ENCODE data around the gene NCDN. TPM values are rescaled to one million over a fixed set of nuclear protein-coding genes. Genes with fewer than 3 reads are reported as not detected.

The NCDN gene
- total and polyA plus RNA-seq, 7 experiments from 2014 or later = 17.1 to 38.6 (median 23.9) TPM

- no peak overlapping the region for H3K4me3 Mint-ChIP-seq
- no peak for ATAC-seq
- intact Hi-C loops (cut with micrococcal nuclease) = no loop called here
- ChIA-PET POLR2A (no interaction called here), CTCF (no interaction called here)
- H3K9me3 ChIP-seq (ENCODE audit: control insufficient read depth in 2 of 3, low read length in 3 of 3) = no peaks in the 10 kb centered on the region
- peaks cover 0 to 19% (median 0%) of the 10 kb centered on the region in 5 donors for H3K36me3 Mint-ChIP-seq
- H3K9me3 Mint-ChIP-seq = peaks cover 0 to 2% (median 0%) of the 10 kb centered on the region in 11 donors
- no peak overlapping the region for H3K4me3 ChIP-seq (ENCODE audit: low read length)
- H3K4me1 ChIP-seq (ENCODE audit: control insufficient read depth in 2 of 2, insufficient read depth in 2 of 2, low read length in 2 of 2) = peaks cover 0 to 2% of the 10 kb centered on the region in 2 donors
- H3K36me3 ChIP-seq (ENCODE audit: control insufficient read depth in 2 of 3, insufficient read depth in 3 of 3, low read length in 3 of 3) = no peaks in the 10 kb centered on the region
- no peak overlapping the region for H3K27ac ChIP-seq (ENCODE audit: low read depth, low read length)
- no peak for DNase-seq
- H3K27me3 ChIP-seq (ENCODE audit: control insufficient read depth in 2 of 2, insufficient read depth in 2 of 2, low read length in 2 of 2) = no peaks in the 10 kb centered on the region
- H3K27ac Mint-ChIP-seq = no peak overlapping the region
- H3K4me1 Mint-ChIP-seq = peaks cover 0 to 6% (median 2%) of the 10 kb centered on the region in 7 donors
- H3K27me3 Mint-ChIP-seq = no peaks in the 10 kb centered on the region
Measured at GRCh38 chr1:35587736-35588135, 30.1 kb downstream of the NCDN start.

GRCh38 chr1:35588197-35588910 lies 30.8 kb downstream of the NCDN start:
- DNase-seq (no peak), ATAC-seq (peak; percentile 18)
- Histone ChIP-seq H3K4me3 (ENCODE audit: low read length) (no peak overlapping the region), H3K27me3 (ENCODE audit: control insufficient read depth in 2 of 2, insufficient read depth in 2 of 2, low read length in 2 of 2) (no peaks in the 10 kb centered on the region), H3K36me3 (ENCODE audit: control insufficient read depth in 2 of 3, insufficient read depth in 3 of 3, low read length in 3 of 3) (no peaks in the 10 kb centered on the region), H3K27ac (ENCODE audit: low read depth, low read length) (no peak overlapping the region), H3K4me1 (ENCODE audit: control insufficient read depth in 2 of 2, insufficient read depth in 2 of 2, low read length in 2 of 2) (peaks cover 0 to 9% of the 10 kb centered on the region in 2 donors), H3K9me3 (ENCODE audit: control insufficient read depth in 2 of 3, low read length in 3 of 3) (no peaks in the 10 kb centered on the region)
- Mint-ChIP-seq H3K27ac (peak overlapping the region in 1 of 9 donors; percentile 9), H3K9me3 (peaks cover 0 to 2% (median 0%) of the 10 kb centered on the region in 11 donors), H3K36me3 (peaks cover 0 to 17% (median 0%) of the 10 kb centered on the region in 5 donors), H3K4me1 (peaks cover 0 to 11% (median 7%) of the 10 kb centered on the region in 7 donors), H3K27me3 (no peaks in the 10 kb centered on the region), H3K4me3 (no peak overlapping the region)
- intact Hi-C loops (cut with micrococcal nuclease) = no loop called here
- CTCF ChIA-PET = no interaction called here
- POLR2A ChIA-PET = no interaction called here

- Histone ChIP-seq H3K27ac (ENCODE audit: low read depth, low read length) (no peak overlapping the region), H3K27me3 (ENCODE audit: control insufficient read depth in 2 of 2, insufficient read depth in 2 of 2, low read length in 2 of 2) (no peaks in the 10 kb centered on the region), H3K9me3 (ENCODE audit: control insufficient read depth in 2 of 3, low read length in 3 of 3) (no peaks in the 10 kb centered on the region), H3K4me3 (ENCODE audit: low read length) (no peak overlapping the region), H3K4me1 (ENCODE audit: control insufficient read depth in 2 of 2, insufficient read depth in 2 of 2, low read length in 2 of 2) (peaks cover 0 to 11% of the 10 kb centered on the region in 2 donors), H3K36me3 (ENCODE audit: control insufficient read depth in 2 of 3, insufficient read depth in 3 of 3, low read length in 3 of 3) (no peaks in the 10 kb centered on the region)
- Mint-ChIP-seq H3K36me3 (peaks cover 0 to 15% (median 0%) of the 10 kb centered on the region in 5 donors), H3K27me3 (no peaks in the 10 kb centered on the region), H3K4me1 (peaks cover 0 to 16% (median 9%) of the 10 kb centered on the region in 7 donors), H3K4me3 (no peak overlapping the region), H3K27ac (peak overlapping the region in 2 of 9 donors; percentile 9 to 11), H3K9me3 (no peaks in the 10 kb centered on the region)
- POLR2A ChIA-PET = no interaction called here
- intact Hi-C loops (cut with micrococcal nuclease) = no loop called here
- DNase-seq (no peak), ATAC-seq (no peak)
- CTCF ChIA-PET = interaction anchor here (0.6 kb wide), 1 partner anchor 557 kb away, joined by 4 read pairs; no protein-coding TSS in a partner anchor
Measured at GRCh38 chr1:35589516-35590427, 32.2 kb downstream of the NCDN start.

- Mint-ChIP-seq H3K4me3 (no peak overlapping the region), H3K4me1 (peaks cover 0 to 16% (median 9%) of the 10 kb centered on the region in 7 donors), H3K27me3 (no peaks in the 10 kb centered on the region), H3K27ac (no peak overlapping the region), H3K9me3 (no peaks in the 10 kb centered on the region), H3K36me3 (peaks cover 0 to 15% (median 0%) of the 10 kb centered on the region in 5 donors)
- H3K9me3 ChIP-seq (ENCODE audit: control insufficient read depth in 2 of 3, low read length in 3 of 3) = no peaks in the 10 kb centered on the region
- no peak overlapping the region for H3K4me3 ChIP-seq (ENCODE audit: low read length)
- H3K27ac ChIP-seq (ENCODE audit: low read depth, low read length) = no peak overlapping the region
- peaks cover 0 to 11% of the 10 kb centered on the region in 2 donors for H3K4me1 ChIP-seq (ENCODE audit: control insufficient read depth in 2 of 2, insufficient read depth in 2 of 2, low read length in 2 of 2)
- ChIA-PET CTCF (no interaction called here), POLR2A (no interaction called here)
- no peak for ATAC-seq
- intact Hi-C loops (cut with micrococcal nuclease) = no loop called here
- no peak for DNase-seq
- no peaks in the 10 kb centered on the region for H3K27me3 ChIP-seq (ENCODE audit: control insufficient read depth in 2 of 2, insufficient read depth in 2 of 2, low read length in 2 of 2)
- H3K36me3 ChIP-seq (ENCODE audit: control insufficient read depth in 2 of 3, insufficient read depth in 3 of 3, low read length in 3 of 3) = no peaks in the 10 kb centered on the region
Measured at GRCh38 chr1:35590476-35591040, 33.0 kb downstream of the NCDN start.

GRCh38 chr1:35591211-35591610 lies 33.6 kb downstream of the NCDN start:
- ChIA-PET CTCF (no interaction called here), POLR2A (interaction anchor here (0.9 kb wide), 1 partner anchor 13 kb away, joined by 3 read pairs; no protein-coding TSS in a partner anchor)
- Histone ChIP-seq H3K36me3 (ENCODE audit: control insufficient read depth in 2 of 3, insufficient read depth in 3 of 3, low read length in 3 of 3) (no peaks in the 10 kb centered on the region), H3K4me1 (ENCODE audit: control insufficient read depth in 2 of 2, insufficient read depth in 2 of 2, low read length in 2 of 2) (peaks cover 0 to 11% of the 10 kb centered on the region in 2 donors), H3K27me3 (ENCODE audit: control insufficient read depth in 2 of 2, insufficient read depth in 2 of 2, low read length in 2 of 2) (no peaks in the 10 kb centered on the region), H3K4me3 (ENCODE audit: low read length) (no peak overlapping the region), H3K9me3 (ENCODE audit: control insufficient read depth in 2 of 3, low read length in 3 of 3) (no peaks in the 10 kb centered on the region), H3K27ac (ENCODE audit: low read depth, low read length) (no peak overlapping the region)
- Mint-ChIP-seq H3K36me3 (peaks cover 0 to 15% (median 3%) of the 10 kb centered on the region in 5 donors), H3K9me3 (no peaks in the 10 kb centered on the region), H3K27ac (peak overlapping the region in 1 of 9 donors; percentile 5), H3K27me3 (no peaks in the 10 kb centered on the region), H3K4me1 (peaks cover 0 to 16% (median 9%) of the 10 kb centered on the region in 7 donors), H3K4me3 (no peak overlapping the region)
- DNase-seq (no peak), ATAC-seq (no peak)
- intact Hi-C loops (cut with micrococcal nuclease) = no loop called here

- Histone ChIP-seq H3K27me3 (ENCODE audit: control insufficient read depth in 2 of 2, insufficient read depth in 2 of 2, low read length in 2 of 2) (no peaks in the 10 kb centered on the region), H3K27ac (ENCODE audit: low read depth, low read length) (no peak overlapping the region), H3K9me3 (ENCODE audit: control insufficient read depth in 2 of 3, low read length in 3 of 3) (no peaks in the 10 kb centered on the region), H3K4me1 (ENCODE audit: control insufficient read depth in 2 of 2, insufficient read depth in 2 of 2, low read length in 2 of 2) (peaks cover 0 to 11% of the 10 kb centered on the region in 2 donors), H3K4me3 (ENCODE audit: low read length) (no peak overlapping the region), H3K36me3 (ENCODE audit: control insufficient read depth in 2 of 3, insufficient read depth in 3 of 3, low read length in 3 of 3) (no peaks in the 10 kb centered on the region)
- Mint-ChIP-seq H3K9me3 (no peaks in the 10 kb centered on the region), H3K36me3 (peaks cover 0 to 15% (median 3%) of the 10 kb centered on the region in 5 donors), H3K27me3 (no peaks in the 10 kb centered on the region), H3K4me1 (peaks cover 0 to 16% (median 9%) of the 10 kb centered on the region in 7 donors), H3K4me3 (peak overlapping the region in 1 of 10 donors; percentile 33), H3K27ac (peak overlapping the region in 5 of 9 donors; percentile 27 to 62 (median 46))
- ATAC-seq (no peak), DNase-seq (no peak)
- CTCF ChIA-PET = no interaction called here
- POLR2A ChIA-PET = no interaction called here
- intact Hi-C loops (cut with micrococcal nuclease) = no loop called here
Measured at GRCh38 chr1:35592991-35593769, 35.6 kb downstream of the NCDN start.

Measured in naive thymus-derived CD4-positive, alpha-beta T cell (primary cell).